H9 (cell line): Measurements from ENCODE around the gene VOPP1. TPM values are rescaled to one million over a fixed set of nuclear protein-coding genes. Genes with fewer than 3 reads are reported as not detected.
A peak's percentile ranks its signal among the peaks of the same experiment; 100 is the strongest.
"Not testable (repeated sequence)": the region's sequence is repeated elsewhere in the genome, so short reads cannot be mapped to it uniquely, and the experiment has no call there.

ENCODE experiments used
- DNase-seq: peaks from one replicate; pipeline ENCODE4 v3.0.0-alpha.2; 2017
- H2AFZ ChIP-seq: one replicate; pipeline ENCODE4 v1.6.1; 2013; ENCODE audit warnings: mild to moderate bottlenecking, low read length, control low read depth, moderate library complexity
- H2AK5ac ChIP-seq: 2 replicates; pipeline ENCODE4 v1.6.1; 2013; ENCODE audit warnings: low read length, control low read depth, mixed read lengths; ENCODE audit not compliant: insufficient read length
- H2BK120ac ChIP-seq: one replicate; pipeline ENCODE4 v1.6.1; 2013; ENCODE audit warnings: low read depth, mild to moderate bottlenecking, low read length, control low read depth, inconsistent platforms; ENCODE audit not compliant: poor library complexity, severe bottlenecking
- H2BK12ac ChIP-seq: 2 replicates; pipeline ENCODE4 v1.6.1; 2013; ENCODE audit warnings: low read length, control low read depth, mixed read lengths, low read depth; ENCODE audit not compliant: insufficient read length
- H2BK15ac ChIP-seq: 2 replicates; pipeline ENCODE4 v1.6.1; 2013; ENCODE audit warnings: low read depth, low read length, control low read depth
- H2BK20ac ChIP-seq: one replicate; pipeline ENCODE4 v1.6.1; 2013; ENCODE audit warnings: low read depth, mild to moderate bottlenecking, low read length, control low read depth, inconsistent platforms; ENCODE audit not compliant: poor library complexity, severe bottlenecking
- H2BK5ac ChIP-seq: 2 replicates; pipeline ENCODE4 v1.6.1; 2013; ENCODE audit warnings: low read length, control low read depth, mixed read lengths; ENCODE audit not compliant: insufficient read length
- H3K14ac ChIP-seq: 2 replicates; pipeline ENCODE4 v1.6.1; 2013; ENCODE audit warnings: low read length, control low read depth; ENCODE audit not compliant: insufficient read depth
- H3K18ac ChIP-seq: 2 replicates; pipeline ENCODE4 v1.6.1; 2013; ENCODE audit warnings: low read depth, mild to moderate bottlenecking, mixed read lengths, low read length, control low read depth; ENCODE audit not compliant: insufficient read length
- H3K23ac ChIP-seq: 2 replicates; pipeline ENCODE4 v1.6.1; 2013; ENCODE audit warnings: low read length, control low read depth, mixed read lengths, low read depth; ENCODE audit not compliant: insufficient read length
- H3K23me2 ChIP-seq: 2 replicates; pipeline ENCODE4 v1.6.1; 2013; ENCODE audit warnings: low read depth, mild to moderate bottlenecking, mixed read lengths, low read length, control low read depth; ENCODE audit not compliant: insufficient read length, poor library complexity, severe bottlenecking
- H3K27ac ChIP-seq: 2 replicates; pipeline ENCODE4 v1.5.1; 2013; ENCODE audit warnings: low read length, control low read depth, mixed read lengths, low read depth; ENCODE audit not compliant: insufficient read length
- H3K27me3 ChIP-seq: 2 replicates; pipeline ENCODE4 v1.6.1; 2013; ENCODE audit warnings: low read length, control low read depth, inconsistent platforms; ENCODE audit not compliant: insufficient read depth
- H3K4ac ChIP-seq: 2 replicates; pipeline ENCODE4 v1.6.1; 2013; ENCODE audit warnings: low read depth, mild to moderate bottlenecking, control low read depth, inconsistent platforms, low read length, moderate library complexity
- H3K4me1 ChIP-seq: 2 replicates; pipeline ENCODE4 v1.6.1; 2013; ENCODE audit warnings: low read length, control low read depth, inconsistent platforms; ENCODE audit not compliant: insufficient read depth
- H3K4me2 ChIP-seq: 2 replicates; pipeline ENCODE4 v1.6.1; 2013; ENCODE audit warnings: low read length, control low read depth, mixed read lengths; ENCODE audit not compliant: insufficient read length, insufficient read depth
- H3K56ac ChIP-seq: 2 replicates; pipeline ENCODE4 v1.6.1; 2013; ENCODE audit warnings: low read depth, mild to moderate bottlenecking, mixed read lengths, low read length, control low read depth; ENCODE audit not compliant: insufficient read length
- H3K79me1 ChIP-seq: 2 replicates; pipeline ENCODE4 v1.6.1; 2013; ENCODE audit warnings: low read depth, mild to moderate bottlenecking, moderate library complexity, low read length, control low read depth, inconsistent platforms; ENCODE audit not compliant: insufficient read depth, poor library complexity, severe bottlenecking
- H3K79me2 ChIP-seq: 2 replicates; pipeline ENCODE4 v1.6.1; 2013; ENCODE audit warnings: low read length, control low read depth, inconsistent platforms; ENCODE audit not compliant: insufficient read depth
- H3K9ac ChIP-seq: 2 replicates; pipeline ENCODE4 v1.6.1; 2013; ENCODE audit warnings: low read length, control low read depth, mixed read lengths; ENCODE audit not compliant: insufficient read length; ENCODE audit errors: extremely low read depth
- H3K9me3 ChIP-seq: one replicate; pipeline ENCODE4 v1.6.1; 2013; ENCODE audit warnings: low read depth, low read length, inconsistent platforms; ENCODE audit not compliant: control insufficient read depth
- H3T11ph ChIP-seq: one replicate; pipeline ENCODE4 v1.6.1; 2013; ENCODE audit warnings: mild to moderate bottlenecking, low read length, control low read depth, inconsistent platforms
- H4K20me1 ChIP-seq: one replicate; pipeline ENCODE4 v1.6.1; 2013; ENCODE audit not compliant: control insufficient read depth, insufficient read length, insufficient read depth
- H4K5ac ChIP-seq: 2 replicates; pipeline ENCODE4 v1.6.1; 2013; ENCODE audit warnings: low read depth, mild to moderate bottlenecking, mixed read lengths, low read length, control low read depth; ENCODE audit not compliant: insufficient read length
- H4K8ac ChIP-seq: replicated peaks from 2 replicates; pipeline ENCODE4 v1.6.1; 2013; ENCODE audit warnings: low read length, control low read depth, mixed read lengths, low read depth; ENCODE audit not compliant: insufficient read length
- H4K91ac ChIP-seq: 2 replicates; pipeline ENCODE4 v1.6.1; 2013; ENCODE audit warnings: low read depth, mild to moderate bottlenecking, moderate library complexity, mixed read lengths, low read length, control low read depth; ENCODE audit not compliant: insufficient read length
- H3K27ac Mint-ChIP-seq, 3 experiments: 2 replicates in 2 of 3; 3 replicates in 1 of 3; pipeline ENCODE4 v1.8.0; 2020 to 2021; ENCODE audit warnings: mixed read lengths in 3 of 3, mild to moderate bottlenecking in 1 of 3, moderate library complexity in 1 of 3
- H3K27me3 Mint-ChIP-seq: 2 replicates; pipeline ENCODE4 v1.8.0; 2021; ENCODE audit warnings: low read depth, mild to moderate bottlenecking, moderate library complexity, mixed read lengths
- H3K36me3 Mint-ChIP-seq, 3 experiments: 2 replicates in 2 of 3; 3 replicates in 1 of 3; pipeline ENCODE4 v1.8.0; 2020 to 2021; ENCODE audit warnings: low read depth in 3 of 3, mixed read lengths in 3 of 3; ENCODE audit not compliant: insufficient read depth in 1 of 3
- H3K4me1 Mint-ChIP-seq, 2 experiments: 2 replicates each; pipeline ENCODE4 v1.8.0; 2020; ENCODE audit warnings: mixed read lengths in 2 of 2
- H3K4me3 Mint-ChIP-seq, 2 experiments: 2 replicates in 1 of 2; 3 replicates in 1 of 2; pipeline ENCODE4 v1.8.0; 2020 to 2021; ENCODE audit warnings: mild to moderate bottlenecking in 2 of 2, mixed read lengths in 2 of 2, moderate library complexity in 1 of 2
- H3K9me3 Mint-ChIP-seq, 2 experiments: 2 replicates in 1 of 2; 3 replicates in 1 of 2; pipeline ENCODE4 v1.8.0; 2020; ENCODE audit warnings: mild to moderate bottlenecking in 2 of 2, mixed read lengths in 2 of 2, moderate library complexity in 1 of 2
- CTCF ChIP-seq: fragments of 200-600 bp; sonication (generic); conservative IDR thresholded peaks from 3 replicates; pipeline ENCODE4 v1.8.0; 2021; ENCODE audit warnings: antibody characterized with exemption, mild to moderate bottlenecking
- WGBS: extraction: QIAGEN DNeasy Blood & Tissue Kit; methylation state at CpG from one replicate; pipeline ENCODE4 v1.1.7; 2013; ENCODE audit warnings: missing lambda C conversion rate, low lambda C conversion rate, mixed read lengths; ENCODE audit not compliant: insufficient read length; ENCODE audit errors: extremely low coverage; 5-methylcytosine and 5-hydroxymethylcytosine counted together
- total RNA-seq: library from RNA; stranded (reverse); gene quantifications from 2 replicates; pipeline ENCODE4 v1.2.1, GENCODE V29; 2021

Gene VOPP1
- total RNA-seq, 1 experiment from 2014 or later, result 55.7 TPM

- DNase-seq, result peak; percentile 20
Observed at GRCh38 chr7:55472928-55473725, 99.2 kb downstream of the VOPP1 start.

GRCh38 chr7:55472406-55472805 is 99.9 kb downstream of the VOPP1 start:
- not testable (repeated sequence) for H3K9me3 ChIP-seq, H3K4me3 Mint-ChIP-seq, H2BK15ac ChIP-seq, H2AK5ac ChIP-seq, H2AFZ ChIP-seq, H3K23ac ChIP-seq, H3K79me1 ChIP-seq, H3K4me2 ChIP-seq, H3K79me2 ChIP-seq, H4K8ac ChIP-seq, H2BK12ac ChIP-seq, H3K4me1 Mint-ChIP-seq, H3T11ph ChIP-seq, H3K27ac Mint-ChIP-seq, H4K91ac ChIP-seq, H3K18ac ChIP-seq, DNase-seq, H2BK20ac ChIP-seq, H3K27ac ChIP-seq, H3K9me3 Mint-ChIP-seq, H2BK120ac ChIP-seq, H3K9ac ChIP-seq, H4K5ac ChIP-seq, H3K27me3 Mint-ChIP-seq, H3K27me3 ChIP-seq, H4K20me1 ChIP-seq, H3K4me1 ChIP-seq, H3K56ac ChIP-seq, H2BK5ac ChIP-seq, H3K14ac ChIP-seq, H3K23me2 ChIP-seq, H3K4ac ChIP-seq
- no CpG with 5 or more reads among the region's 14 CpGs for WGBS
- H3K36me3 Mint-ChIP-seq, result peaks cover 24 to 29% (median 25%) of the 10 kb centered on the region in 3 experiments

More at GRCh38 chr7:55472928-55473725, 99.2 kb downstream of the VOPP1 start:
- Histone ChIP-seq H2BK5ac (no peak overlapping the region), H3K4me2 (no peak overlapping the region), H3K14ac (no peak overlapping the region), H3K56ac (no peak overlapping the region), H2AK5ac (no peak overlapping the region), H2BK12ac (no peak overlapping the region), H4K20me1 (no peaks in the 10 kb centered on the region), H3K27ac (no peak overlapping the region), H2BK120ac (no peak overlapping the region), H3K79me1 (no peaks in the 10 kb centered on the region), H2BK20ac (no peak overlapping the region), H3K9ac (no peak overlapping the region), H4K5ac (no peak overlapping the region), H3K27me3 (no peaks in the 10 kb centered on the region), H4K91ac (no peak overlapping the region), H3K23me2 (no peaks in the 10 kb centered on the region), H3K4ac (no peak overlapping the region), H3K18ac (no peak overlapping the region), H3T11ph (no peak overlapping the region), H2BK15ac (no peak overlapping the region), H3K9me3 (no peaks in the 10 kb centered on the region), H3K23ac (no peak overlapping the region), H3K79me2 (no peaks in the 10 kb centered on the region), H2AFZ (no peak overlapping the region), H3K4me1 (no peaks in the 10 kb centered on the region), H4K8ac (no peak overlapping the region)
- Mint-ChIP-seq H3K4me3 (no peak overlapping the region), H3K4me1 (peaks cover 0 to 4% of the 10 kb centered on the region in 2 experiments; a peak in 1 of 4 replicates), H3K36me3 (peaks cover 18 to 23% (median 18%) of the 10 kb centered on the region in 3 experiments), H3K9me3 (no peaks in the 10 kb centered on the region; a peak in 3 of 5 replicates), H3K27me3 (no peaks in the 10 kb centered on the region), H3K27ac (no peak overlapping the region)
- no CpG with 5 or more reads among the region's 25 CpGs for WGBS
- TF ChIP-seq CTCF, result no peak
